HepG2 (cell line): ENCODE data around the gene YIF1B. TPM values are rescaled to one million over a fixed set of nuclear protein-coding genes. Genes with fewer than 3 reads are reported as not detected.

ENCODE experiments used
- ADNP ChIP-seq: sonication (generic); formaldehyde crosslinking; IDR thresholded peaks from 2 replicates; pipeline ENCODE4 v1.4.0; 2020; ENCODE audit warnings: missing genetic modification reagents
- CC2D1A ChIP-seq: sonication (generic); formaldehyde crosslinking; IDR thresholded peaks from 2 replicates; pipeline ENCODE4 v1.8.1; 2023; ENCODE audit warnings: mild to moderate bottlenecking, missing genetic modification reagents
- CENPT ChIP-seq: sonication (generic); formaldehyde crosslinking; IDR thresholded peaks from 2 replicates; pipeline ENCODE4 v1.8.0; 2022; ENCODE audit warnings: low read depth, mild to moderate bottlenecking, moderate library complexity, missing genetic modification reagents
- E2F1 ChIP-seq: sonication (generic); formaldehyde crosslinking; IDR thresholded peaks from 2 replicates; pipeline ENCODE4 v1.5.0; 2020; ENCODE audit warnings: missing genetic modification reagents
- HIVEP1 ChIP-seq: sonication (generic); formaldehyde crosslinking; IDR thresholded peaks from 2 replicates; pipeline ENCODE4 v1.4.0; 2020; ENCODE audit warnings: mild to moderate bottlenecking, missing genetic modification reagents
- PAF1 ChIP-seq: IDR thresholded peaks from 2 replicates; pipeline ENCODE4 v1.6.1; 2016; ENCODE audit warnings: missing genetic modification reagents, missing compliant biosample characterization
- RXRA ChIP-seq: sonication (generic); formaldehyde crosslinking; IDR thresholded peaks from 2 replicates; pipeline ENCODE4 v1.5.1; 2020; ENCODE audit warnings: missing genetic modification reagents
- YEATS2 ChIP-seq: sonication (generic); formaldehyde crosslinking; IDR thresholded peaks from 2 replicates; pipeline ENCODE4 v1.4.0; 2020; ENCODE audit warnings: missing genetic modification reagents, borderline replicate concordance
- ZBTB21 ChIP-seq: sonication (generic); formaldehyde crosslinking; IDR thresholded peaks from 2 replicates; pipeline ENCODE4 v1.4.0; 2020; ENCODE audit warnings: missing genetic modification reagents
- ZBTB43 ChIP-seq: sonication (generic); formaldehyde crosslinking; conservative IDR thresholded peaks from 2 replicates; pipeline ENCODE4 v1.4.0; 2020; ENCODE audit warnings: missing genetic modification reagents
- ZNF512B ChIP-seq: sonication (generic); formaldehyde crosslinking; IDR thresholded peaks from 2 replicates; pipeline ENCODE4 v1.5.1; 2020; ENCODE audit warnings: missing genetic modification reagents, mild to moderate bottlenecking, borderline replicate concordance
- ZNF567 ChIP-seq: sonication (generic); formaldehyde crosslinking; IDR thresholded peaks from 2 replicates; pipeline ENCODE4 v1.8.1; 2023; ENCODE audit warnings: mild to moderate bottlenecking, missing genetic modification reagents, borderline replicate concordance
- polyA plus RNA-seq, 8 experiments: library from polyadenylated mRNA; depleted of rRNA in 3 of 8; stranded (reverse) in 7 of 8; unstranded in 1 of 8; fragments of >200 nt; fragmentation: Illumina TruSeq in 4 of 8; extraction: Trizol in 4 of 8; gene quantifications; 2 replicates each; pipeline versions ENCODE4 v1.2.1 to v1.2.3, GENCODE V29; 2011 to 2016; ENCODE audit warnings: low read depth in 4 of 8, missing spikeins in 1 of 8, mixed read lengths in 1 of 8; ENCODE audit not compliant: insufficient read depth in 1 of 8
- total RNA-seq, 5 experiments: library from RNA; depleted of rRNA; stranded (reverse); fragments of >200 nt; fragmentation: Illumina TruSeq; extraction: Trizol; gene quantifications; 2 replicates each; pipeline ENCODE4 v1.2.3, GENCODE V29; 2016; ENCODE audit warnings: low read depth in 1 of 5
- TF ChIP-seq, protein P1 (sequence below): sonication (generic); formaldehyde crosslinking; IDR thresholded peaks from 2 replicates; pipeline ENCODE4 v1.4.0; 2020; ENCODE audit warnings: mild to moderate bottlenecking, missing genetic modification reagents
- TF ChIP-seq, protein P2 (sequence below): sonication (generic); formaldehyde crosslinking; IDR thresholded peaks from 2 replicates; pipeline ENCODE4 v1.4.0; 2020; ENCODE audit warnings: missing genetic modification reagents, mild to moderate bottlenecking, borderline replicate concordance

Gene YIF1B
- total and polyA plus RNA-seq, 2 of the 13 experiments (the other 11 are each of a cell fraction or from before 2014, with no cell fraction given), result 41.4 to 85.2 TPM

DNA sequence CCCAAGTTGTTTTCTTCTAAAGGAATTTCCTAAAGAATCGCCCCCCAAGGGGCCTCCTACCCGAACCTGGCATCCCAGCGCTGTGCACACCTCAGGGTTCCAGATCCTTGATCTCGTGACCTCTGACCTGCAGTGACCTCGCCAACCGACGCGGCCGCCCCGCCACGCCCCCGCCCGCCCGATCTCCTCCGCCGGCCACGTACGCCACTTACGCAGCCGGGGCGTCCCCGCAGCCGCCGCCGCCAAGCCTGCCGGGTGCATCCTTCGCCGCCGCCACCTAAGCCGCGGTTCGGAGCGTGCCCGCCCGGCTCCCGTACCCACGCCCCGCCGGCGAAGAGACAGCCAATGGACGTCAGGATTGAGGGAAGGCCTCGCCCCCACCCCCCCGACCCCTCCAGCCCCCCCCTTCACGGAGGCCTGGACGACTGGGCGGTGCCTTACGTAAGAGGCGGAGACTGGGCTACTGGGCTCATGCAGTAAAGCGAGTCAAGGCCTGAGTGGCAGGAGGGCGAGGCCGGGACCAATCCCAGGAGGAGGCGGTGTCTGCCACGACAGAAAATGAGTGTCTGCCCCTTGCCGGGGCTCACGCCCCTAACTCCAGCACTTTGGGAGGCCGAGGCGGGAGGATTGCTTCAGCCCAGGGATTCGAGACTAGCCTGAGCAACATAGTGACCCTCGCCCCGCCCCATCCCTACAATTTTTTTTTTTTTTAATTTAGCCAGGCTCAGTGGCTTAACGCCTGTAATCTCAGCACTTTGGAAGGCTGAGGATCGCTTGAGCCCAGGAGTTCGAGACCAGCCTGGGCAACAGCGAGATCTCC, at the start of gene YIF1B (continued):
- TF ChIP-seq YEATS2 (CRISPR knock-in tag) (peak; percentile 56; the same call in 1 of the 2 replicates), E2F1 (CRISPR knock-in tag) (no peak), CENPT (CRISPR knock-in tag) (no peak), ZNF512B (no peak), PAF1 (CRISPR knock-in tag) (no peak), ZBTB21 (no peak), CC2D1A (CRISPR knock-in tag) (no peak), RXRA (CRISPR knock-in tag) (peak; percentile 62), ADNP (CRISPR knock-in tag) (no peak), HIVEP1 (CRISPR knock-in tag) (no peak), ZNF567 (CRISPR knock-in tag) (no peak; the same call in 1 of the 2 replicates), ZBTB43 (0 out of 2 replicates have a peak, but pooled peaks have one; percentile 24)
- TF ChIP-seq, protein P1, sequence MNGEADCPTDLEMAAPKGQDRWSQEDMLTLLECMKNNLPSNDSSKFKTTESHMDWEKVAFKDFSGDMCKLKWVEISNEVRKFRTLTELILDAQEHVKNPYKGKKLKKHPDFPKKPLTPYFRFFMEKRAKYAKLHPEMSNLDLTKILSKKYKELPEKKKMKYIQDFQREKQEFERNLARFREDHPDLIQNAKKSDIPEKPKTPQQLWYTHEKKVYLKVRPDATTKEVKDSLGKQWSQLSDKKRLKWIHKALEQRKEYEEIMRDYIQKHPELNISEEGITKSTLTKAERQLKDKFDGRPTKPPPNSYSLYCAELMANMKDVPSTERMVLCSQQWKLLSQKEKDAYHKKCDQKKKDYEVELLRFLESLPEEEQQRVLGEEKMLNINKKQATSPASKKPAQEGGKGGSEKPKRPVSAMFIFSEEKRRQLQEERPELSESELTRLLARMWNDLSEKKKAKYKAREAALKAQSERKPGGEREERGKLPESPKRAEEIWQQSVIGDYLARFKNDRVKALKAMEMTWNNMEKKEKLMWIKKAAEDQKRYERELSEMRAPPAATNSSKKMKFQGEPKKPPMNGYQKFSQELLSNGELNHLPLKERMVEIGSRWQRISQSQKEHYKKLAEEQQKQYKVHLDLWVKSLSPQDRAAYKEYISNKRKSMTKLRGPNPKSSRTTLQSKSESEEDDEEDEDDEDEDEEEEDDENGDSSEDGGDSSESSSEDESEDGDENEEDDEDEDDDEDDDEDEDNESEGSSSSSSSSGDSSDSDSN (CRISPR knock-in tag), result peak; percentile 38; the same call in 1 of the 2 replicates
- TF ChIP-seq, protein P2, sequence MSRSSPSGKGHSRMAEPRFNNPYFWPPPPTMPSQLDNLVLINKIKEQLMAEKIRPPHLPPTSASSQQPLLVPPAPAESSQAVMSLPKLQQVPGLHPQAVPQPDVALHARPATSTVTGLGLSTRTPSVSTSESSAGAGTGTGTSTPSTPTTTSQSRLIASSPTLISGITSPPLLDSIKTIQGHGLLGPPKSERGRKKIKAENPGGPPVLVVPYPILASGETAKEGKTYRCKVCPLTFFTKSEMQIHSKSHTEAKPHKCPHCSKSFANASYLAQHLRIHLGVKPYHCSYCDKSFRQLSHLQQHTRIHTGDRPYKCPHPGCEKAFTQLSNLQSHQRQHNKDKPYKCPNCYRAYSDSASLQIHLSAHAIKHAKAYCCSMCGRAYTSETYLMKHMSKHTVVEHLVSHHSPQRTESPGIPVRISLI (CRISPR knock-in tag), result peak; percentile 53
